Mucosa of descending colon (tissue), 3 donors: Measurements from ENCODE around the gene MORN3. TPM values are rescaled to one million over a fixed set of nuclear protein-coding genes. Genes with fewer than 3 reads are reported as not detected.

Experiments
- ATAC-seq: fragments of 200-7000 bp; cut with Tn5 transposase; one replicate; pipeline ENCODE4 v1.9.1; 2020; ENCODE audit warnings: mild to moderate bottlenecking, moderate library complexity
- DNase-seq, 3 donors: peaks; one replicate each; pipeline ENCODE4 v3.0.0-alpha.2; 2020
- H3K36me3 ChIP-seq: fragments of 200-600 bp; one replicate; pipeline ENCODE4 v1.8.0; 2021; ENCODE audit warnings: low read depth, mild to moderate bottlenecking
- H3K4me1 ChIP-seq: fragments of 200-600 bp; one replicate; pipeline ENCODE4 v1.8.0; 2021; ENCODE audit warnings: low read depth, mild to moderate bottlenecking
- H3K4me3 ChIP-seq: fragments of 200-600 bp; one replicate; pipeline ENCODE4 v1.8.0; 2021; ENCODE audit warnings: mild to moderate bottlenecking
- H3K9me3 ChIP-seq: fragments of 200-600 bp; one replicate; pipeline ENCODE4 v1.8.0; 2021; ENCODE audit warnings: mild to moderate bottlenecking
- CTCF ChIP-seq: fragments of 200-600 bp; IDR thresholded peaks from one replicate; pipeline ENCODE4 v1.8.0; 2022; ENCODE audit warnings: antibody characterized with exemption, mild to moderate bottlenecking
- intact Hi-C, 2 donors: fragments of 100-400 bp; cut with DNase I in 1 of 2; cut with micrococcal nuclease in 1 of 2; formaldehyde crosslinking; loops; one replicate each; pipeline versions ENCODE4 v1.11.0 to v1.11.1; 2022; cut with DNase I, micrococcal nuclease
- total RNA-seq, 3 donors: library from RNA; stranded (reverse); fragmentation: NEBNext Ultra II Directional in 2 of 3; extraction: Animal tissue kit (Norgen Biotek cat#: 25700) in 2 of 3; gene quantifications; one replicate each; pipeline versions ENCODE4 v1.2.1 to v1.2.4, GENCODE V29; 2021 to 2023
- donor health status: DM: no; HTN: no; CAD: no; lungs with moderate emphysema.
- donor health status: DM: no; HTN: no; CAD: no.
- donor health status: DM: no; HTN: yes; CAD: no.

MORN3 gene
- total RNA-seq, 3 donors from 2014 or later, result 0.17 to 0.35 (median 0.22) TPM

- intact Hi-C loops, result no loop called here
- Histone ChIP-seq H3K4me3 (no peak overlapping the region), H3K36me3 (no peaks in the 10 kb centered on the region), H3K9me3 (no peaks in the 10 kb centered on the region), H3K4me1 (no peaks in the 10 kb centered on the region)
- ATAC-seq (no peak), DNase-seq (no peak)
- TF ChIP-seq CTCF, result no peak
Observed at GRCh38 chr12:121657305-121658008, 12.0 kb downstream of the MORN3 start.

- ATAC-seq (no peak), DNase-seq (no peak)
- Histone ChIP-seq H3K9me3 (no peaks in the 10 kb centered on the region), H3K36me3 (no peaks in the 10 kb centered on the region), H3K4me3 (no peak overlapping the region), H3K4me1 (no peaks in the 10 kb centered on the region)
- intact Hi-C loops, result no loop called here
- TF ChIP-seq CTCF, result no peak
Observed at GRCh38 chr12:121656122-121656521, 13.3 kb downstream of the MORN3 start.

GRCh38 chr12:121653999-121654398 lies 15.5 kb downstream of the MORN3 start:
- DNase-seq (no peak), ATAC-seq (no peak)
- Histone ChIP-seq H3K4me3 (no peak overlapping the region), H3K36me3 (no peaks in the 10 kb centered on the region), H3K4me1 (no peaks in the 10 kb centered on the region), H3K9me3 (no peaks in the 10 kb centered on the region)
- intact Hi-C loops, result no loop called here
- TF ChIP-seq CTCF, result no peak

GRCh38 chr12:121652767-121653497 lies 16.5 kb downstream of the MORN3 start:
- intact Hi-C loops, result no loop called here
- H3K4me3 ChIP-seq, result no peak overlapping the region
- DNase-seq (no peak), ATAC-seq (no peak)
- H3K36me3 ChIP-seq, result no peaks in the 10 kb centered on the region
- H3K4me1 ChIP-seq, result no peaks in the 10 kb centered on the region
- no peak for TF ChIP-seq CTCF
- no peaks in the 10 kb centered on the region for H3K9me3 ChIP-seq

- intact Hi-C loops, result no loop called here
- no peak for TF ChIP-seq CTCF
- no peaks in the 10 kb centered on the region for H3K36me3 ChIP-seq
- no peaks in the 10 kb centered on the region for H3K4me1 ChIP-seq
- DNase-seq (no peak), ATAC-seq (no peak)
- no peaks in the 10 kb centered on the region for H3K9me3 ChIP-seq
- no peak overlapping the region for H3K4me3 ChIP-seq
Observed at GRCh38 chr12:121651320-121651719, 18.1 kb downstream of the MORN3 start.
